Calu3 (cell line): ENCODE results near the gene FAM180A. TPM values are rescaled to one million over a fixed set of nuclear protein-coding genes. Genes with fewer than 3 reads are reported as not detected.

Source experiments
- BruUV-seq: library from RNA; stranded (reverse); fragments of 400-500 nt; replicated peaks from 2 replicates; lab custom pipeline; 2021; lab: Mats Ljungman, UMichigan
- CTCF ChIA-PET: fragments of 300-600 bp; sonication (Branson Sonifier 250); formaldehyde crosslinking; loops from one replicate; lab custom pipeline; 2022; ENCODE audit warnings: antibody characterized with exemption; lab: Charles Lee
- DNase-seq: peaks from one replicate; pipeline ENCODE4 v3.0.0; 2022
- H3K27ac Mint-ChIP-seq: one replicate; pipeline ENCODE4 v1.8.0; 2022; ENCODE audit warnings: mixed read lengths; ENCODE audit not compliant: unreplicated experiment
- H3K27me3 Mint-ChIP-seq: one replicate; pipeline ENCODE4 v1.8.0; 2022; ENCODE audit warnings: mixed read lengths; ENCODE audit not compliant: unreplicated experiment
- H3K36me3 Mint-ChIP-seq: one replicate; pipeline ENCODE4 v1.8.0; 2022; ENCODE audit warnings: mild to moderate bottlenecking, moderate library complexity, mixed read lengths; ENCODE audit not compliant: insufficient read depth, unreplicated experiment
- H3K4me1 Mint-ChIP-seq: one replicate; pipeline ENCODE4 v1.8.0; 2022; ENCODE audit warnings: mild to moderate bottlenecking, low read depth, mixed read lengths; ENCODE audit not compliant: unreplicated experiment
- H3K4me3 Mint-ChIP-seq: one replicate; pipeline ENCODE4 v1.8.0; 2022; ENCODE audit warnings: mild to moderate bottlenecking, low read depth, moderate library complexity, mixed read lengths; ENCODE audit not compliant: unreplicated experiment
- H3K9me3 Mint-ChIP-seq: one replicate; pipeline ENCODE4 v1.8.0; 2022; ENCODE audit warnings: low read depth, mixed read lengths; ENCODE audit not compliant: unreplicated experiment
- intact Hi-C: fragments of 100-400 bp; cut with micrococcal nuclease; formaldehyde crosslinking; loops from one replicate; pipeline ENCODE4 v1.10.0; 2022; ENCODE audit not compliant: unreplicated experiment
- total RNA-seq: library from RNA; stranded (reverse); gene quantifications from 2 replicates; pipeline ENCODE4 v1.2.3, GENCODE V29; 2022
- TF ChIP-seq, protein P1 (sequence below): fragments of 200-600 bp; IDR thresholded peaks from one replicate; pipeline ENCODE4 v1.8.0; 2022; ENCODE audit warnings: antibody characterized with exemption; ENCODE audit not compliant: unreplicated experiment

Gene FAM180A
- total RNA-seq, 1 experiment from 2014 or later = not detected

DNA sequence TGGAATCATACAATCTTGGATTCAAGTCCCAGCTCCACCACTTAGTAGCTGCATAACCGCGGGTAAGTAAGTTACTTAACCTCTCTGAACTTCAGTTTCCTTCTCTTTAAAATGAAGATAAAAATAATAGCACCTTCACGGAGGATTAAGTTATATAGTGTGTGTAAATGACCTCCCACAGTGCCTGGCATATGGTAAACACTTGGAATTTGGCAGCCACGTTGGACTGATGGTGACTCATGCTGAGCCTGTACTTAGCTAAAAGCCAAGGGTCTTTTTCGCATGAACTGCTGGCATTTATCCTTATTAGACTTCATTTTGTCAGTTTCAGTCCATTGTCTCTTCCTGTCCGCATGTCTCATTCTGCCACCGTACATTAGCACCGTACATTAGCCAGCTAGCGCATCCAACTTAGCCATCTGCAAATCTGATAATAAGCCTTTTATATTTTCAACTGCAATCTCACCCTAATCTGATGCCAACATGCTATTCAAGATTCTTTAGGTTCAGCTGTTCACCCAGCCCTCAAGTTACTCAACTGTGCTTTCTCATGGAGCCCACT lies 31.9 kb downstream of the FAM180A start:
- H3K4me1 Mint-ChIP-seq = no peaks in the 10 kb centered on the region
- no peaks in the 10 kb centered on the region for H3K9me3 Mint-ChIP-seq
- TF ChIP-seq, protein P1, sequence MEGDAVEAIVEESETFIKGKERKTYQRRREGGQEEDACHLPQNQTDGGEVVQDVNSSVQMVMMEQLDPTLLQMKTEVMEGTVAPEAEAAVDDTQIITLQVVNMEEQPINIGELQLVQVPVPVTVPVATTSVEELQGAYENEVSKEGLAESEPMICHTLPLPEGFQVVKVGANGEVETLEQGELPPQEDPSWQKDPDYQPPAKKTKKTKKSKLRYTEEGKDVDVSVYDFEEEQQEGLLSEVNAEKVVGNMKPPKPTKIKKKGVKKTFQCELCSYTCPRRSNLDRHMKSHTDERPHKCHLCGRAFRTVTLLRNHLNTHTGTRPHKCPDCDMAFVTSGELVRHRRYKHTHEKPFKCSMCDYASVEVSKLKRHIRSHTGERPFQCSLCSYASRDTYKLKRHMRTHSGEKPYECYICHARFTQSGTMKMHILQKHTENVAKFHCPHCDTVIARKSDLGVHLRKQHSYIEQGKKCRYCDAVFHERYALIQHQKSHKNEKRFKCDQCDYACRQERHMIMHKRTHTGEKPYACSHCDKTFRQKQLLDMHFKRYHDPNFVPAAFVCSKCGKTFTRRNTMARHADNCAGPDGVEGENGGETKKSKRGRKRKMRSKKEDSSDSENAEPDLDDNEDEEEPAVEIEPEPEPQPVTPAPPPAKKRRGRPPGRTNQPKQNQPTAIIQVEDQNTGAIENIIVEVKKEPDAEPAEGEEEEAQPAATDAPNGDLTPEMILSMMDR = no peak
- BruUV-seq = no TSS peak
- H3K36me3 Mint-ChIP-seq = no peaks in the 10 kb centered on the region
- peaks cover 40% of the 10 kb centered on the region for H3K27me3 Mint-ChIP-seq
- intact Hi-C loops = no loop called here
- no peak overlapping the region for H3K4me3 Mint-ChIP-seq
- DNase-seq = no peak
- CTCF ChIA-PET = no interaction called here
- H3K27ac Mint-ChIP-seq = no peak overlapping the region

DNA sequence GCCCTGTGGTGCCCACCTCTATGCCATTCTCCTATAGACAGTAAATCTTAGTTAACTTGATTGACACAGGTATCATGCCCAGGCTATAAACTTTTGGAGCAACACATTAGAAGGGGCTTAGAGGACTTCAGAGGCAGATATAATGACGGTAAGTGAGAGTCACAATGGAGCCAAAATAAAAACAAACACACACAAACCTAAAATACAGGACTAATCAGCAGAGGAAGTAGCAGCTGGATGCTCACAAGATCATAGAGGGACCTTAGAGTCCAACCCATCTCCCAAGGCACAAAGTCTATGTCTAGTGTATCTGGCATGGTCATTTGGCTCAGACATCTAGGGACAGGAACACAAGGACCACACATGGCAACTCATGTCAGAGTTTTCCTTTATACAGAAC lies 32.9 kb downstream of the FAM180A start:
- H3K27ac Mint-ChIP-seq = no peak overlapping the region
- no peaks in the 10 kb centered on the region for H3K4me1 Mint-ChIP-seq
- H3K9me3 Mint-ChIP-seq = no peaks in the 10 kb centered on the region
- intact Hi-C loops = no loop called here
- peaks cover 29% of the 10 kb centered on the region for H3K27me3 Mint-ChIP-seq
- CTCF ChIA-PET = no interaction called here
- TF ChIP-seq, protein P1 = no peak
- H3K4me3 Mint-ChIP-seq = no peak overlapping the region
- DNase-seq = no peak
- no peaks in the 10 kb centered on the region for H3K36me3 Mint-ChIP-seq
- no TSS peak for BruUV-seq

DNA sequence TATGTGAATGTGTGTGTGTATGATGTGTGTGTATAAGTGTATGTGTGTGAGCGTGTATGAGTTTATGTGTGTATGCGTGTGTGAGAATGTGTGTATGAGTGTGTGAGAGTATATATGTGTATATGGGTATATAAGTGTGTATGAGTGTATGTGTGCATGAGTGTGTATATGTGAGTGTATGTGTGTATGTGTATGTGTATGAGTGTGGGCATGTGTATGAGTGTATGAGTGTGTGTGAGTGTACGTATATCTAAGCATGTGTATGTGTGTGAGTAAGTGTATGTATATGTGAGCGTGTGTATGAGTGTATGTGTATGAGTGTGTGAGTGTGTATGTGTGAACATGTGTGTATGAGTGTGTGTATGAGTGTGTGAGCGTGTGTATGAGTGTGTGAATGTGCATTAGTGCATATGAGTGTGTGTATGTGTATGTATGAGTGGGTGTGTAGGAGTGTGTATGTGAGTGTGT lies 33.5 kb downstream of the FAM180A start:
- intact Hi-C loops = no loop called here
- H3K27me3 Mint-ChIP-seq = peaks cover 23% of the 10 kb centered on the region
- no peak for DNase-seq
- H3K27ac Mint-ChIP-seq = no peak overlapping the region
- no peak overlapping the region for H3K4me3 Mint-ChIP-seq
- H3K9me3 Mint-ChIP-seq = no peaks in the 10 kb centered on the region
- TF ChIP-seq, protein P1 = no peak
- H3K36me3 Mint-ChIP-seq = no peaks in the 10 kb centered on the region
- H3K4me1 Mint-ChIP-seq = no peaks in the 10 kb centered on the region
- CTCF ChIA-PET = no interaction called here
- no TSS peak for BruUV-seq

DNA sequence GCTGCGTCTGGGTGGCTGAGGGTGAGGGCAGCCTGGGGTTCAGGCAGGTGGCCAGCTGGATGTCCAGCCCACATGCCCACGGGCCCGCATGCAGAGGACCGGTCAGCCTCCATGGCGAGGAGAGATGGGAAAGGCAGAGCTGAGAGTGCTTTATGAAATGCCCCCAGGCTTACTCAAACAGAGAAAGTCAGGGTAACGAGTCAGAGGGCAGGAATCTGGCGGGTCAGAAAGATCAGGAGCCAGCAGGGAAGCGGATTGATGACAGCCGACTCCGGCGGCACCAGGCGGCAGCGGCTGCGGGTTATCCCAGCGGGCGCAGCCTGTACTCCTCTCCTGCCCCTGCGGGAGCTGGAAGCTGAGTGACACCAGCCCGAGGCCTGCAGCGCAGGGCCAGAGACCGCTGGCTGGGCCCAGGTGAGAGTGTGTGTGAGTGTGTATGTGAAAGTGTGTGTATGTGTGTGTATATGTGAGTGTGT lies 34.0 kb downstream of the FAM180A start:
- CTCF ChIA-PET = no interaction called here
- no TSS peak for BruUV-seq

More for the DNA sequence above, 34.0 kb downstream of the FAM180A start:
- no peak overlapping the region for H3K4me3 Mint-ChIP-seq
- intact Hi-C loops = no loop called here
- DNase-seq = peak; percentile 15
- TF ChIP-seq, protein P1 = no peak
- H3K27ac Mint-ChIP-seq = no peak overlapping the region
- peaks cover 18% of the 10 kb centered on the region for H3K27me3 Mint-ChIP-seq
- H3K9me3 Mint-ChIP-seq = no peaks in the 10 kb centered on the region
- no peaks in the 10 kb centered on the region for H3K4me1 Mint-ChIP-seq
- no peaks in the 10 kb centered on the region for H3K36me3 Mint-ChIP-seq
